Smooth muscle cell of the umbilical artery (primary cell): ENCODE measurements around the gene SLC38A1. TPM values are rescaled to one million over a fixed set of nuclear protein-coding genes. Genes with fewer than 3 reads are reported as not detected.

Source experiments
- total RNA-seq: library from RNA; depleted of rRNA; stranded (reverse); fragments of >200 nt; gene quantifications from 2 replicates; pipeline ENCODE4 v1.2.3, GENCODE V29; 2014

SLC38A1 gene
- 77.5 and 85.0 TPM in 2 replicates for total RNA-seq

GRCh38 chr12:46268583-46269428 lies at the start of gene SLC38A1:
SLC38A1 (minus strand) TSS chr12:46269043; CDS start chr12:46239800, 29,243 bp downstream.

Other genes starting within 250 kb of the SLC38A1 start
- gene SLC38A2, start 103.7 kb upstream of the SLC38A1 start, total RNA-seq = 504 and 566 TPM in 2 replicates